GM23338 (cell line): ENCODE results near the gene EVX2. TPM values are rescaled to one million over a fixed set of nuclear protein-coding genes. Genes with fewer than 3 reads are reported as not detected.

Source experiments
- ATAC-seq: fragments of 200-7000 bp; cut with Tn5 transposase; 3 replicates; pipeline ENCODE4 v1.9.1; 2020
- DNase-seq: peaks from one replicate; pipeline ENCODE4 v3.0.0-alpha.2; 2015; ENCODE audit warnings: low spot score
- H2AFZ ChIP-seq: fragments of 200-600 bp; sonication (generic); 2 replicates; pipeline ENCODE4 v1.8.0; 2016; ENCODE audit warnings: antibody characterized with exemption, mild to moderate bottlenecking, moderate library complexity
- H3F3A ChIP-seq: fragments of 200-600 bp; sonication (generic); replicated peaks from 2 replicates; pipeline ENCODE4 v1.8.0; 2017; ENCODE audit warnings: antibody characterized with exemption, mixed run types, low read depth
- H3K27ac ChIP-seq: fragments of 200-600 bp; sonication (generic); 2 replicates; pipeline ENCODE4 v1.6.1; 2016; ENCODE audit warnings: low read depth
- H3K27me3 ChIP-seq: fragments of 200-600 bp; sonication (generic); 2 replicates; pipeline ENCODE4 v1.8.0; 2016; ENCODE audit warnings: mild to moderate bottlenecking, mixed run types, moderate library complexity; ENCODE audit not compliant: insufficient read depth
- H3K36me3 ChIP-seq: fragments of 200-600 bp; sonication (generic); 2 replicates; pipeline ENCODE4 v1.8.0; 2016; ENCODE audit warnings: mild to moderate bottlenecking; ENCODE audit not compliant: insufficient read depth
- H3K4me1 ChIP-seq: fragments of 200-600 bp; sonication (generic); 2 replicates; pipeline ENCODE4 v1.8.0; 2016; ENCODE audit warnings: mild to moderate bottlenecking, moderate library complexity; ENCODE audit not compliant: insufficient read depth
- H3K4me2 ChIP-seq: fragments of 200-600 bp; sonication (generic); 2 replicates; pipeline ENCODE4 v1.7.1; 2017; ENCODE audit warnings: mixed run types
- H3K4me3 ChIP-seq: fragments of 200-600 bp; sonication (generic); 2 replicates; pipeline ENCODE4 v1.6.1; 2016; ENCODE audit warnings: mixed run types
- H3K79me2 ChIP-seq: fragments of 200-600 bp; sonication (generic); replicated peaks from 2 replicates; pipeline ENCODE4 v1.8.0; 2017; ENCODE audit warnings: mild to moderate bottlenecking; ENCODE audit not compliant: insufficient read depth
- H3K9me2 ChIP-seq: fragments of 200-600 bp; sonication (generic); 2 replicates; pipeline ENCODE4 v1.8.0; 2017; ENCODE audit not compliant: insufficient read depth
- H4K20me1 ChIP-seq: fragments of 200-600 bp; sonication (generic); replicated peaks from 2 replicates; pipeline ENCODE4 v1.8.0; 2017; ENCODE audit warnings: mild to moderate bottlenecking; ENCODE audit not compliant: insufficient read depth
- H3K27ac Mint-ChIP-seq: 2 replicates; pipeline ENCODE4 v1.8.0; 2020; ENCODE audit warnings: inconsistent platforms, mild to moderate bottlenecking, moderate library complexity, mixed read lengths
- H3K27me3 Mint-ChIP-seq: 3 replicates; pipeline ENCODE4 v1.8.0; 2022; ENCODE audit warnings: low read depth, mild to moderate bottlenecking, moderate library complexity, mixed read lengths, inconsistent platforms; ENCODE audit not compliant: insufficient read depth, poor library complexity
- H3K36me3 Mint-ChIP-seq: 3 replicates; pipeline ENCODE4 v1.8.0; 2021; ENCODE audit warnings: low read depth, mild to moderate bottlenecking, inconsistent platforms, moderate library complexity, mixed read lengths
- H3K4me1 Mint-ChIP-seq: 3 replicates; pipeline ENCODE4 v1.8.0; 2020; ENCODE audit warnings: mild to moderate bottlenecking, inconsistent platforms, mixed read lengths
- H3K4me3 Mint-ChIP-seq: 3 replicates; pipeline ENCODE4 v1.8.0; 2021; ENCODE audit warnings: moderate library complexity, mild to moderate bottlenecking, inconsistent platforms, mixed read lengths
- H3K9me3 Mint-ChIP-seq: 3 replicates; pipeline ENCODE4 v1.8.0; 2020; ENCODE audit warnings: moderate library complexity, mild to moderate bottlenecking, inconsistent platforms, mixed read lengths
- CTCF ChIP-seq, 2 experiments: fragments of 200-600 bp in 1 of 2; sonication (generic) in 1 of 2; conservative IDR thresholded peaks; 2 replicates each; pipeline versions ENCODE4 v1.5.1 to v1.6.1; 2016 to 2017; ENCODE audit warnings: antibody characterized with exemption in 2 of 2, low read depth in 2 of 2, mild to moderate bottlenecking in 2 of 2, moderate library complexity in 1 of 2
- EZH2 ChIP-seq: fragments of 200-600 bp; sonication (generic); IDR thresholded peaks from one replicate; pipeline ENCODE4 v1.8.0; 2017; ENCODE audit warnings: antibody characterized with exemption, mild to moderate bottlenecking, low read depth; ENCODE audit not compliant: unreplicated experiment
- EZH2phosphoT487 ChIP-seq: fragments of 200-600 bp; sonication (generic); IDR thresholded peaks from one replicate; pipeline ENCODE4 v1.8.1; 2018; ENCODE audit warnings: antibody characterized with exemption; ENCODE audit not compliant: unreplicated experiment
- NANOG ChIP-seq: IDR thresholded peaks from 2 replicates; pipeline ENCODE4 v1.6.1; 2016; ENCODE audit warnings: antibody characterized with exemption, borderline replicate concordance
- POLR2AphosphoS5 ChIP-seq: IDR thresholded peaks from 2 replicates; pipeline ENCODE4 v1.6.1; 2016; ENCODE audit warnings: antibody characterized with exemption, low read depth
- REST ChIP-seq: IDR thresholded peaks from one replicate; pipeline ENCODE4 v1.6.1; 2018; ENCODE audit warnings: antibody characterized with exemption; ENCODE audit not compliant: unreplicated experiment
- STAT1 ChIP-seq: IDR thresholded peaks from one replicate; pipeline ENCODE4 v1.6.1; 2016; ENCODE audit warnings: antibody characterized with exemption; ENCODE audit not compliant: unreplicated experiment
- polyA plus RNA-seq: library from polyadenylated mRNA; unstranded; fragments of >200 nt; fragmentation: Nextera tagmentation; extraction: Ambion mirVana; gene quantifications from 2 replicates; pipeline ENCODE4 v1.2.1, GENCODE V29; 2016
- total RNA-seq: library from RNA; depleted of rRNA; stranded (reverse); fragments of >200 nt; shearing (Covaris generic); gene quantifications from 2 replicates; pipeline ENCODE4 v1.2.3, GENCODE V29; 2014

EVX2 gene
- total and polyA plus RNA-seq, 2 experiments from 2014 or later = 0.03 TPM; not detected in 1

- Mint-ChIP-seq H3K4me1 (peaks cover 13% of the 10 kb centered on the region), H3K27ac (no peak overlapping the region), H3K27me3 (peaks cover 100% of the 10 kb centered on the region), H3K9me3 (peaks cover 14% of the 10 kb centered on the region), H3K4me3 (no peak overlapping the region; the same call in 2 of the 3 replicates), H3K36me3 (peaks cover 8% of the 10 kb centered on the region; the same call in 2 of the 3 replicates)
- H3K4me3 ChIP-seq = no peak overlapping the region
- H3K9me2 ChIP-seq = no peaks in the 10 kb centered on the region
- no peak overlapping the region for H3K4me2 ChIP-seq
- peaks cover 52% of the 10 kb centered on the region for H3F3A ChIP-seq
- TF ChIP-seq NANOG (no peak), POLR2AphosphoS5 (no peak), EZH2 (peak; percentile 42), STAT1 (no peak), REST (no peak), CTCF (conservative IDR thresholded peaks at IDR 0.05; ENCODE audit: low read depth in 2 of 2) (no peak)
- H2AFZ ChIP-seq = no peak overlapping the region
- H3K79me2 ChIP-seq = no peaks in the 10 kb centered on the region
- no peak overlapping the region for H3K27ac ChIP-seq
- ATAC-seq = no peak
- peaks cover 44% of the 10 kb centered on the region for H3K4me1 ChIP-seq
- no peak for DNase-seq
- H4K20me1 ChIP-seq = peaks cover 27% of the 10 kb centered on the region
- H3K27me3 ChIP-seq = peaks cover 100% of the 10 kb centered on the region
- H3K36me3 ChIP-seq = no peaks in the 10 kb centered on the region
Measured at GRCh38 chr2:176117162-176117822, 33.5 kb upstream of the EVX2 start.

DNA sequence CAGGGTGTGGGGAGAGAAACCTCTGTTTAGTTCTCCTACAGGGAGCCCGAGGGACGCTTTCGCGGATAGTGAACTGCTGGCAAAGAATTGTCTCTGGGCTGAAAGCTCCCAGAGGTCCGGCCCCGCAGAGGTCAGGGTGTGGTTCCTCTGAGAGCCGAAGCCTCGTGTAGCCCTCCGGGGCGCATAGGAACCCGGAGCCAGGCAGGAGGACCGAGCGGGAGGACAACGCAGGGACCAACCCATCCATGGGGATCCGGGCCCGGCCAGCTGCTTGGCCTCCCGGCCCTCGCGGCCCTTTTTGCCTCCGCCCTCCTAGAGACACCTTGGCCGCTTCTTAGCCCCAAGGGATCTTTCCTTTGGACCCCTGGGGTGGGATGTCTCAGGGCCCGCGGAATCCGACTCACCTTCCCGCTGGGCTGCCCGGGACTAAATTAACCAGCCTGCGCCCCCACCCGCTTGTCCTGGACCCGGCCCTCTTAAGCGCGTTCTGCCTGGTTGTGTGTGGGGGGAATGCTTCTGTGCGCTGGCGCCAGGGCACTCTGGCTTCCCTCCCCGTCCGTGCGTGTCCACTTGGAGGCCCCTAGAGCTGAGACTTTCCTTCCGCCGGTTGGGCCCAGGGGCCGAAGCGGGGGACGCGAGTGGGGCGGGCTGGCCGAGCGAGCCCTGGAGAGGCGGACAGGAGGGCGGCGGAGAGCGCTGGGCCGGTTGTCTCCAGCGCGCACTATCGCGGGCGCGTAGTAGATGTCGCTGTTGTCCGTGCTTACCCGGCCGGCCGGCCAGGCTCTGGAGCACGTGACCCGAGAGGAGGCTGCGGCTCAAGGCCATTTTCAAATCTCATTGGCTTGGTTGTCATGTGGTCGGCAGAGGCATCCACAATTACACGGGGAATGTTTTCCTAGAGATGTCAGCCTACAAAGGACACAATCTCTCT lies 32.4 kb upstream of the EVX2 start, which contains the start of gene HOXD10:
Gene HOXD10 (plus strand): TSS at position 896 of the 931 bp plus-strand sequence. CDS start 56 bp downstream, outside the sequence.
- no peaks in the 10 kb centered on the region for H3K79me2 ChIP-seq
- DNase-seq (peak; percentile 92), ATAC-seq (peak; percentile 73)
- peak within 1 kb of the TSS; percentile 73 for H3K4me2 ChIP-seq
- peaks cover 14% of the 10 kb centered on the region for H3K9me3 Mint-ChIP-seq
- H3F3A ChIP-seq = peaks cover 50% of the 10 kb centered on the region
- peak within 1 kb of the TSS; percentile 45 for H3K4me3 ChIP-seq
- H3K27ac Mint-ChIP-seq = no peak within 1 kb of the TSS
- H3K27me3 Mint-ChIP-seq = peaks cover 100% of the 10 kb centered on the region
- H2AFZ ChIP-seq = no peak within 1 kb of the TSS
- peaks cover 13% of the 10 kb centered on the region for H3K4me1 Mint-ChIP-seq
- H3K4me1 ChIP-seq = peaks cover 43% of the 10 kb centered on the region
- H3K27ac ChIP-seq = no peak within 1 kb of the TSS
- peak within 1 kb of the TSS; percentile 61 for H3K4me3 Mint-ChIP-seq
- H3K27me3 ChIP-seq = peaks cover 100% of the 10 kb centered on the region
- H3K36me3 ChIP-seq = no peaks in the 10 kb centered on the region
- H4K20me1 ChIP-seq = peaks cover 27% of the 10 kb centered on the region
- no peaks in the 10 kb centered on the region for H3K9me2 ChIP-seq
- H3K36me3 Mint-ChIP-seq = peaks cover 8% of the 10 kb centered on the region; the same call in 2 of the 3 replicates
- TF ChIP-seq EZH2phosphoT487 (peak; percentile 60), EZH2 (peak; percentile 84), CTCF (conservative IDR thresholded peaks at IDR 0.05; ENCODE audit: low read depth in 2 of 2) (peak; percentile 41 to 66)
